Activated CD8-positive, alpha-beta memory T cell treated with anti-CD3 and anti-CD28 coated beads, Interleukin-2, amount 10 ng/mL, durations not matched to agents 7 days and 5 days (primary cell): Measurements from ENCODE around the gene CPNE2. TPM values are rescaled to one million over a fixed set of nuclear protein-coding genes. Genes with fewer than 3 reads are reported as not detected.

Experiments used
- ATAC-seq: fragments of 150-1000 bp; cut with Tn5 transposase; one replicate; pipeline ENCODE4 v1.10.0; 2021; ENCODE audit warnings: moderate library complexity
- CTCF ChIA-PET: fragments of 350-600 bp; sonication (Branson Sonifier 250); formaldehyde crosslinking; loops from one replicate; lab custom pipeline; 2021; ENCODE audit warnings: antibody characterized with exemption; lab: Charles Lee
- DNase-seq: peaks from one replicate; pipeline ENCODE4 v3.0.0-alpha.2; 2020
- H3K27ac Mint-ChIP-seq: one replicate; pipeline ENCODE4 v1.8.0; 2021; ENCODE audit warnings: mild to moderate bottlenecking, mixed read lengths
- H3K27me3 Mint-ChIP-seq: one replicate; pipeline ENCODE4 v1.8.0; 2021; ENCODE audit warnings: mixed read lengths
- H3K36me3 Mint-ChIP-seq: one replicate; pipeline ENCODE4 v1.8.0; 2021; ENCODE audit warnings: mild to moderate bottlenecking, mixed read lengths
- H3K4me1 Mint-ChIP-seq: one replicate; pipeline ENCODE4 v1.8.0; 2021; ENCODE audit warnings: mixed read lengths
- H3K4me3 Mint-ChIP-seq: one replicate; pipeline ENCODE4 v1.8.0; 2021; ENCODE audit warnings: mild to moderate bottlenecking, moderate library complexity, mixed read lengths
- H3K9me3 Mint-ChIP-seq: one replicate; pipeline ENCODE4 v1.8.0; 2022; ENCODE audit warnings: low read depth, mixed read lengths
- total RNA-seq, 2 experiments: library from RNA; stranded (reverse); gene quantifications; one replicate each; pipeline ENCODE4 v1.2.3, GENCODE V29; 2021

Gene CPNE2
- total RNA-seq, 2 experiments from 2014 or later = 3.2 to 9.6 TPM

GRCh38 chr16:57123974-57124674 lies 31.7 kb downstream of the CPNE2 start:
- H3K4me3 Mint-ChIP-seq = no peak overlapping the region
- no peaks in the 10 kb centered on the region for H3K27me3 Mint-ChIP-seq

GRCh38 chr16:57125376-57125775 lies 33.0 kb downstream of the CPNE2 start:
- H3K4me1 Mint-ChIP-seq = peaks cover 60% of the 10 kb centered on the region

More at GRCh38 chr16:57123974-57124674, 31.7 kb downstream of the CPNE2 start:
- H3K9me3 Mint-ChIP-seq = no peaks in the 10 kb centered on the region
- DNase-seq (no peak), ATAC-seq (no peak)
- peaks cover 52% of the 10 kb centered on the region for H3K4me1 Mint-ChIP-seq
- no peaks in the 10 kb centered on the region for H3K36me3 Mint-ChIP-seq
- CTCF ChIA-PET = interaction anchor here (0.7 to 1.4 kb wide), 2 partner anchors 17 to 32 kb away, joined by 3 read pairs; partner anchors contain the start of gene CPNE2
- H3K27ac Mint-ChIP-seq = no peak overlapping the region

DNA sequence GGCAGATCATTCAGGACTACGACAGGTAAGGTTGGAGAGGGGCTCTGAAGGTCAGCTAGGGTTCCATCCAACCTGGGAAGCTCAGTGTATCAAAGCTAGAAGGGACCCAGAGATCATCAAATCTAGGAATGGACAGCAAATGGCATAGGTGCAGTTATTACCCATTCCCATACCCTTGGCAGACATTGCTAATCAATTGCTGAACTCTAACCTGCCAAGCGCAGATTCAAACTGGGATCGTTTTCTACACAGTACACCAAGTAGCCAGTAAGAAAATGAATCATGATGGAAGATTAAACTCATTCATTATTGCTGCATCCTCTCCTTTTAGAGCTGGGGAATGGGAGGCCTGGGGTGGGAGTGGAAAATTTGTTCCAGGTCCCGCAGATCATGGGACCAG lies 33.6 kb downstream of the CPNE2 start:
- ATAC-seq (no peak), DNase-seq (no peak)
- H3K27me3 Mint-ChIP-seq = no peaks in the 10 kb centered on the region
- no peaks in the 10 kb centered on the region for H3K9me3 Mint-ChIP-seq
- H3K36me3 Mint-ChIP-seq = no peaks in the 10 kb centered on the region
- no peak overlapping the region for H3K4me3 Mint-ChIP-seq
- H3K27ac Mint-ChIP-seq = no peak overlapping the region
- H3K4me1 Mint-ChIP-seq = peaks cover 66% of the 10 kb centered on the region
- CTCF ChIA-PET = interaction anchor here (0.8 to 3.0 kb wide), 5 partner anchors 9 to 42 kb away, joined by 4 to 14 read pairs (median 6); partner anchors contain the start of gene CPNE2

More at GRCh38 chr16:57125376-57125775, 33.0 kb downstream of the CPNE2 start:
- Mint-ChIP-seq H3K36me3 (no peaks in the 10 kb centered on the region), H3K27ac (no peak overlapping the region), H3K4me3 (no peak overlapping the region), H3K9me3 (no peaks in the 10 kb centered on the region), H3K27me3 (no peaks in the 10 kb centered on the region)
- ATAC-seq = no peak
- CTCF ChIA-PET = interaction anchor here (1.6 kb wide), 1 partner anchor 9 kb away, joined by 6 read pairs; no protein-coding TSS in a partner anchor
- no peak for DNase-seq

- H3K9me3 Mint-ChIP-seq = no peaks in the 10 kb centered on the region
- peaks cover 71% of the 10 kb centered on the region for H3K4me1 Mint-ChIP-seq
- no peak for ATAC-seq
- CTCF ChIA-PET = interaction anchor here (0.6 to 3.0 kb wide), 7 partner anchors 8 to 42 kb away, joined by 3 to 14 read pairs (median 6); partner anchors contain the start of gene CPNE2
- peak overlapping the region; percentile 85 for H3K27ac Mint-ChIP-seq
- no peaks in the 10 kb centered on the region for H3K27me3 Mint-ChIP-seq
- no peak overlapping the region for H3K4me3 Mint-ChIP-seq
- DNase-seq = peak; percentile 51
- no peaks in the 10 kb centered on the region for H3K36me3 Mint-ChIP-seq
Measured at GRCh38 chr16:57126411-57126810, 34.0 kb downstream of the CPNE2 start.

- no peaks in the 10 kb centered on the region for H3K27me3 Mint-ChIP-seq
- H3K9me3 Mint-ChIP-seq = no peaks in the 10 kb centered on the region
- H3K4me1 Mint-ChIP-seq = peaks cover 79% of the 10 kb centered on the region
- no peak overlapping the region for H3K4me3 Mint-ChIP-seq
- DNase-seq (peak; percentile 70), ATAC-seq (peak; percentile 25)
- H3K36me3 Mint-ChIP-seq = no peaks in the 10 kb centered on the region
- CTCF ChIA-PET = interaction anchor here (1.3 to 3.0 kb wide), 6 partner anchors 7 to 43 kb away, joined by 3 to 14 read pairs (median 7); partner anchors contain the start of gene CPNE2
- peak overlapping the region; percentile 85 for H3K27ac Mint-ChIP-seq
Measured at GRCh38 chr16:57127037-57127763, 34.8 kb downstream of the CPNE2 start.

DNA sequence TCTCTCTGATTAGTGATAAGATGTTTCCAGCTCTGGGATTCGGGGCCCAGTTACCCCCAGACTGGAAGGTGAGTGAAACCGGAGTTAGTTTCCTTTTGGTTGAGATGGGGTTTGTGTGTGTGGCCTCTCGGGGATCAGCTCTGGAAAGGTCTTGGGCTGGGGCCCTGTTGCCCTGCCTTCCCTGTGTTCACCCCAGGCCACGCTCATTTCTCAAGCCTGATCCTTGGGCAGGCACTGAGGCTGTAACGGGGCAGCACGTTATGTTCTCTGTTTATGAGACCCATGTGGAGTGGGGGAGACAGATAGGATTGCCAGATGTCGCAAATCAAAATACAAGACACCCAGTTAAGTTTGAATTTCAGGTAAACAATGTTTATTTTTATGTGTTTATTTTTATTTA lies 35.5 kb downstream of the CPNE2 start:
- H3K36me3 Mint-ChIP-seq = no peaks in the 10 kb centered on the region
- H3K27ac Mint-ChIP-seq = peak overlapping the region; percentile 85
- ATAC-seq = no peak
- no peaks in the 10 kb centered on the region for H3K9me3 Mint-ChIP-seq
- CTCF ChIA-PET = interaction anchor here (2.2 to 3.0 kb wide), 3 partner anchors 26 to 43 kb away, joined by 8 to 14 read pairs (median 13); partner anchors contain the start of gene CPNE2
- DNase-seq = no peak
- H3K4me3 Mint-ChIP-seq = no peak overlapping the region
- H3K4me1 Mint-ChIP-seq = peaks cover 84% of the 10 kb centered on the region
- no peaks in the 10 kb centered on the region for H3K27me3 Mint-ChIP-seq

- H3K27ac Mint-ChIP-seq = peak overlapping the region; percentile 95
- peak overlapping the region; percentile 74 for H3K4me3 Mint-ChIP-seq
Measured at GRCh38 chr16:57128771-57129389, 36.5 kb downstream of the CPNE2 start.

DNA sequence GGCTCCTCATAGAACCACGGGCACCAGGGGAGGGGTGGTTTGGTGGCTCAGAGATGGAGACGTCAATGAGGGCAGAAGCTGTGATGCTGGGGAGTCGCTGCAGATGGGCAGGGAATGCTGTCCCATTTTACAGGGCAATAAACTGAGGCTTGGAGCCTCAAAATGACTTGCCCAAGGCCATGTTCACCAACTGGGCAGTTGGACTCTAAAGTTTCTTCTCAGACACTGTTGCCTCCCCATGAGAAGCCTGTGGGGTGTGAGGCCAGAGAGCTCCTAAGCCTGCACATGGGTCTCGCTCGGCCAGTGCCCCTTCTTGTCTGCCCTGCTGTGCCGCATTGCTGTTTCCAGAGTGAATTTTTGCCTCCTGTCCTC lies 38.6 kb downstream of the CPNE2 start:
- H3K9me3 Mint-ChIP-seq = no peaks in the 10 kb centered on the region
- no peak for ATAC-seq
- peak overlapping the region; percentile 80 for H3K27ac Mint-ChIP-seq
- no peaks in the 10 kb centered on the region for H3K27me3 Mint-ChIP-seq
- H3K4me1 Mint-ChIP-seq = peaks cover 89% of the 10 kb centered on the region
- no peak for DNase-seq
- H3K4me3 Mint-ChIP-seq = peak overlapping the region; percentile 74
- CTCF ChIA-PET = interaction anchor here (1.3 kb wide), 1 partner anchor 47 kb away, joined by 3 read pairs; no protein-coding TSS in a partner anchor
- no peaks in the 10 kb centered on the region for H3K36me3 Mint-ChIP-seq

More at GRCh38 chr16:57128771-57129389, 36.5 kb downstream of the CPNE2 start:
- CTCF ChIA-PET = interaction anchor here (0.9 to 3.0 kb wide), 6 partner anchors 9 to 36 kb away, joined by 3 to 13 read pairs (median 6); partner anchors contain the start of gene CPNE2
- no peaks in the 10 kb centered on the region for H3K27me3 Mint-ChIP-seq
- H3K36me3 Mint-ChIP-seq = no peaks in the 10 kb centered on the region
- ATAC-seq (peak; percentile 81), DNase-seq (peak; percentile 86)
- H3K9me3 Mint-ChIP-seq = no peaks in the 10 kb centered on the region
- peaks cover 82% of the 10 kb centered on the region for H3K4me1 Mint-ChIP-seq

DNA sequence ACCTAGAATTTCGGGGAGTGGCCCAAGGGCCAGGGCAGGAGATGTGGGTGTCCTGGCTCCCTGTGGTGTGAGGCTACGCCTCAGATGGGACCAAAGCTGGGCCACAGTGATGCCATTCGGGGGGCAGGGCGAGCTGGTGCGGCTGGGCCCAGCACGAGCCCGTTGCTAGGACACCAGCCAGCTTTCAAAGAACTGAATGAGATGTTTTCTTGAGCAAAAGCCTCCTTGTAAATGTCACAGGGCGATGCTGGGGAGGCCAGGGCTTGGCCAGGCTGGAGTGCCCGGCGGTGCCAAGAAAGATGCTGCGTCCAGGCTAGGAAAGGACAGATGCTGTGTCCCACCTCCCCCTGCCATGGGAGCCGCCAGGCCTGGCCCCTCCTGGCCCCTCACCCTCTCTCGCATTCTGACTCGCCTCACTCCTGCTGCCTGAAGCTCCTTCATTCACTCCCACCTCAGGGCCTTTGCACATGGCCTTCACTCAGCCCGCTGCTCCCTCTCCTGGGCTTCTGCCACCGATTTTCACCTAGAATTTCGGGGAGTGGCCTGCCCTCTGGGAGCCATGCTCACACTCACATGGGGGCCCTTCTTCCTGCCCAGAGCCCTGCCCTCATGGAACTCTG lies 39.1 kb downstream of the CPNE2 start:
- peak overlapping the region; percentile 80 for H3K27ac Mint-ChIP-seq
- CTCF ChIA-PET = interaction anchor here (1.3 kb wide), 1 partner anchor 47 kb away, joined by 3 read pairs; no protein-coding TSS in a partner anchor
- H3K4me3 Mint-ChIP-seq = peak overlapping the region; percentile 74

DNA sequence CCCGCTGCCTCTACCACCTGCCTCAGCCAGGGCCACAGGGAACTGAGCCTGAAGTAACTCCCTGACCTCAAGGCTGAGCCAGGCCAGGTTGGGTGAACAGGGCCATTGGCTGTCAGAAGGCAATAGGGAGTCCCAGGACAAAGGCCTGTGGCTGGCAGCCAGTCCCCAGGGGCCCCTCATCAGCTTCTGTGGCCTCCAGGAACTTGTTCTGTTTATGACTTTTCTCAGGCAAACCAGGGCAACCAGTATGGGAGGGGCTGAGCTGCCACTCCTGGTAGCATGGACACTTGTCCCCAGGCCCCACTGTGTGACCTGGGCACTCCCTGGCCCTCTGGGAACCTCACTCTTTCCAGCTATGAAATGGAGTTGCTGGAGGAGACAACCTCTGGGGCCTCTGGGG lies 40.1 kb downstream of the CPNE2 start:
- H3K27ac Mint-ChIP-seq = peak overlapping the region; percentile 80
- H3K9me3 Mint-ChIP-seq = no peaks in the 10 kb centered on the region
- peaks cover 78% of the 10 kb centered on the region for H3K4me1 Mint-ChIP-seq
- no peak overlapping the region for H3K4me3 Mint-ChIP-seq
- ATAC-seq = no peak
- H3K27me3 Mint-ChIP-seq = no peaks in the 10 kb centered on the region
- H3K36me3 Mint-ChIP-seq = no peaks in the 10 kb centered on the region
- no peak for DNase-seq
- CTCF ChIA-PET = no interaction called here

More for the DNA sequence above, 39.1 kb downstream of the CPNE2 start:
- Mint-ChIP-seq H3K9me3 (no peaks in the 10 kb centered on the region), H3K27me3 (no peaks in the 10 kb centered on the region), H3K36me3 (no peaks in the 10 kb centered on the region), H3K4me1 (peaks cover 88% of the 10 kb centered on the region)
- DNase-seq = no peak
- ATAC-seq = no peak

DNA sequence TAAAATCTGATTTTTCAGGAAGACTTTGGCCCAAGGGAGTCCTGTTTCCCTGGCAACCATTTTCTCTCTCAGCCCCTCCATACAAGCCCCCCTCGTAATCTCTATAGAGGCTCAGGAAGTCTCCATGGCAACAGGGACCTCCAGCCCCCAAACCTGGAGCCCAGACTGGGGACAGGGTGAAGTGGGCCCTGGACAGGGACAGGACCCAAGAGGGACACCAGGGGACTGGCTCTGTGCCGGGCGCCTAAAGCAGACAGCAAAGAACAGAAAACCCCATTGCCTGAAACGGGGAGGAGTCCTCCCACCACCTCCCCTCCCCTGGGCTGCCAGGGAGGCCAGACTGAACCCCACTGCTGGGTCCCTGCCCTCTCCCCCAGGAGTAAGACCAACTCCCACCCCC lies 40.6 kb downstream of the CPNE2 start:
- ATAC-seq (no peak), DNase-seq (no peak)
- H3K9me3 Mint-ChIP-seq = no peaks in the 10 kb centered on the region
- H3K36me3 Mint-ChIP-seq = no peaks in the 10 kb centered on the region
- H3K4me3 Mint-ChIP-seq = no peak overlapping the region
- peak overlapping the region; percentile 82 for H3K27ac Mint-ChIP-seq
- H3K27me3 Mint-ChIP-seq = no peaks in the 10 kb centered on the region
- H3K4me1 Mint-ChIP-seq = peaks cover 73% of the 10 kb centered on the region
- CTCF ChIA-PET = interaction anchor here (1.1 to 1.2 kb wide), 2 partner anchors 13 to 49 kb away, joined by 3 read pairs; no protein-coding TSS in a partner anchor

DNA sequence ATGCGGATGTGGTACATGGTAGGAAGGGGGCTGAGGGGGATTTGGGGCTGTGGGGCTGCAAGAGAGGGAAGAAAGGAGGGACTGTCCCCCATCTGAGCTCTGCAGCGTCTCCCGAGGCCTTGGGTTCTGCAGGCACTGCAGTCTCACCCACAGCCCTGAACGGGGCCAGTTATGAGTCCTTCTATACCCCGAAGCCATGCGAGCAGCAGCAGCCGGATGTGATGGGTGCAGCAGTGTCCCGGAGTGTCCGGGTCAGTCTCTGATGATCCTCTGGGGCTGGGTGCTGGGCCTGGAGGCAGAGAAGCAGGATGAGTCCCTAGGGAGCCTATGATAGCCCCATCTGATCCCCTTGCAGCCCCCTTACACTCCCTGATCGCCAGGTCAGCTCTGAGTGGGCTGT lies 41.5 kb downstream of the CPNE2 start:
- peak overlapping the region; percentile 9 for H3K4me3 Mint-ChIP-seq
- CTCF ChIA-PET = interaction anchor here (0.9 to 2.2 kb wide), 6 partner anchors 8 to 169 kb away, joined by 3 to 12 read pairs (median 4); partner anchors contain the start of gene CPNE2

More for the DNA sequence above, 41.5 kb downstream of the CPNE2 start:
- H3K27ac Mint-ChIP-seq = peak overlapping the region; percentile 82
- DNase-seq (peak; percentile 69), ATAC-seq (peak; percentile 59)
- H3K36me3 Mint-ChIP-seq = no peaks in the 10 kb centered on the region
- H3K9me3 Mint-ChIP-seq = no peaks in the 10 kb centered on the region
- H3K27me3 Mint-ChIP-seq = no peaks in the 10 kb centered on the region
- H3K4me1 Mint-ChIP-seq = peaks cover 66% of the 10 kb centered on the region
